GM20431 (cell line): ENCODE measurements around the gene PLPP1.

Experiments
- in situ Hi-C: fragments of 300-500 bp; cut with MseI, MboI; formaldehyde crosslinking; loops from one replicate; pipeline ENCODE4 v1.15.0; 2020; ENCODE audit warnings: low sequenced_read_pairs; ENCODE audit not compliant: unreplicated experiment

PLPP1 gene

DNA sequence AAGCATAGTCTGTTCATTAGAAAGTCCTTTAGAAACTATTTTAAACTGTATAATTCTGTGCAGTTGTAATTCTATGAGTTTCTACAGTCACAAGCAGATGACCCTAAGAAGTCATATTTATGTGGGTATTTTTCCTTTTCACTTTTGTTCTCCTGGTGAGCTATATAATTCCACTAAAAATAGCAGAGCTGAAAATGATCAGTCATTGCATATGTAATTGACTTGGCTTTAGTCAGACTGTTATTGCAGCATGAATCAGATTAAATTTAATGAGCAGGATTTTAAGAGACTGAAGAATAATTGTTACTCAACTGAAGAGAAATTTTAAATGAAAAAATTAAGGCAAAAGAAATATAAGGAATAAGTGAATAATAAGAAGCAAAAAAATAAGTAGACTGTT is 118.5 kb downstream of the PLPP1 start:
- in situ Hi-C loops, result no loop called here

DNA sequence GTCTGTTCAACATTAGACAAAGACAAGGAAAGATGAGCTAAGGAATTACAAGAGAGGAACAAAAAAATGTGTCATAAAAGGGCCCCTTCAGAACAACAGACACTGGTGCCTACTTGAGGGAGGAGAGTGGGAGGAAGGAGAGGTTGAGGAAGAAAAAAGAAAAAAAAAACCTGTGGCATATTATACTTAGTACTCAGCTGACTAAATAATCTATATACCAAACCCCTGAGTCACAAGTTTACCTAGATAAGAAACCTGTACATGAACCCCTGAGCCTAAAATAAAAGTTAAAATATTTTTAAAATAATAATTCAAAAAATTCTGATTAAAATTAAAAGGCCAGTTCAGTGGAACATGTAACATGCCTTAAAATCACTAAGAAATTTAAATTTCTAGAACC is 119.7 kb downstream of the PLPP1 start:
- in situ Hi-C loops, result no loop called here

DNA sequence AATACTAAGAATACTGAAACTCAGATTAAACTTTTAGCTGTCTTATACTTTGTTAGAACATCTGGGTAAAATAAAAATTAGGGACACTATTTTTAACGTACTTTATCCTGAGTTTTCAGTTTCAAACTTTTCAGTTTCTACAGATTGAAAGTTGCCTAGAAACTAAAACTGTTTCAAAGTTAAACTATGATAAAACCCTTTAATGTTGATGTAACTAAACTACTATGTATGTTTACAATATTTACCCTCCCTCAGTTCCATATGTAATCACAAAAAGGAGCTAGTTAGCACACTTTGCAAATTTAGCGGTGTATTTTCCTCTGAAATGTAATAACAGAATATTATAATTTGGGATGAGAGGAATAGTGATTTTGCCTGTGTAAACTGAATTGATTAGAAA is 121.1 kb downstream of the PLPP1 start:
- in situ Hi-C loops, result no loop called here

DNA sequence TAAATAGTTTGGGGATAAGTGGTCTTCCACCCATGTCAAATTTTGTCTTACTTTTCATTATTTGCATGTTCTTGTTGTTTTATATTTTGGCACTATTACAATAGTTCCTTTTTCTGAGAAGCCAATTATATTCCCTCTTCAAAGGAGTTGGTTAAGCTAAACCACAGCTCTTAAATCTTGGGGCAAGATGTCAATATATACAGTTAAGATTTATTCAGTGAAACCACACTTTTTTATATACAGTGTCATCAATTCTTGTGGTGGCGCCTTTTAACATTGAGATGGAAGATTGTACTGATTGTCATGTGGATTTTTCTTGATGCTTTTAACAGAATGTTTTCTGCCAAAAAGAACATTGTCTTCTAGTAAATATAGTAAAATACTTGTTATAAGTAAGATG is 122.9 kb downstream of the PLPP1 start:
- in situ Hi-C loops, result no loop called here

DNA sequence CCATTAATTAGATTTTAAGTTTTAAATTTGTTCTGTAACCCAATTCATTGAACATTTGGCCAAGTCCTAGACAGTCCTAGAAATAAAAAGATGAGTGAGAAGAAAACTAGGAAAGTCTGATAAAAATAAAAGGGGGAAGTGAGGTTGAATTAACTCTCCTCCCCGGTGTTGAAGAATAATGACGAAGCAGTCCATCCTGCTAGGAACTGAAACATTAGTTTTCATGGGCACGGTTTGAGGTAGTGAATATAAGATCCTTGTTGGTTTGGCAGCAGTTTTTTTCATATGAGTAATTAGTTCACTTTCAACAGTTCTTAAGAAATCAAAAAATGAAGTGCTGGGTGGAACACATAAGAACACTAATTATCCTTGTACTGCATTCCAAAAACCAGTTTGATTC is 123.9 kb downstream of the PLPP1 start:
- in situ Hi-C loops, result no loop called here

DNA sequence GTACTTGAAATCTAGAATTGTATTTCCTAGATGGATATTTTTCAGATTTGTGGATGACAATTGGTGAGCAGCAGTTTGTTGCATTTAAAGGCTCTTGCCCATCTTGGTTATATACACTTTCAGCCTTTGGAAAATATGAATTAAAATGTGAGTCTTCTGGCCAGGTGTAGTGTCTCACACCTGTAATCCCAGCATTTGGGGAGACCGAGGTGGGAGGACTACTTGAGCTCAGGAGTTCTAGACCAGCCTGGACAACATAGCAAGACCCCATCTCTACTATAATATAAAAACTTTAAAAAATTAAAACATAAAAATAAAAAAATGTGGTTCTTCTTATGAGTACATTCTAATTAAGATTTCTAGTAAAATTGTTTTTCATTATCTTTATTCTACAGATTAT is 125.0 kb downstream of the PLPP1 start:
- in situ Hi-C loops, result no loop called here

DNA sequence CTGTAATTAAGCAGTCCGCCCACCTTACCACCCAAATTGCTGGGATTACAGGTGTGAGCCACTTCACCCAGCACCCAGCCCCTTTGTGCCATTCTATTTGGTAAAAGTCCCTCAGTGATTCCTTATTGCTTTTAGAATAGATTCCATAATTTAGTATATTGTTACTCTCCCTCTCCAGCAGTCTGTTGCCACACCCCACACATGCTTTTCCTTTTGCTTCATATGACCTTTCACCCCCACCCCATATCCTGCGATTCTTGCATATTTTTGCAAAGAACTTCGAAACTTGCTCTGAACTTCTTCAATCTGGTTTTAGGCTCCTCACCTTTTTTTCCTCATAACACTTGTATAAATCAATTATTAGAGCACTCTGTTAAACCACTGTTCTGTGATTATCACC is 126.8 kb downstream of the PLPP1 start:
- in situ Hi-C loops, result no loop called here

DNA sequence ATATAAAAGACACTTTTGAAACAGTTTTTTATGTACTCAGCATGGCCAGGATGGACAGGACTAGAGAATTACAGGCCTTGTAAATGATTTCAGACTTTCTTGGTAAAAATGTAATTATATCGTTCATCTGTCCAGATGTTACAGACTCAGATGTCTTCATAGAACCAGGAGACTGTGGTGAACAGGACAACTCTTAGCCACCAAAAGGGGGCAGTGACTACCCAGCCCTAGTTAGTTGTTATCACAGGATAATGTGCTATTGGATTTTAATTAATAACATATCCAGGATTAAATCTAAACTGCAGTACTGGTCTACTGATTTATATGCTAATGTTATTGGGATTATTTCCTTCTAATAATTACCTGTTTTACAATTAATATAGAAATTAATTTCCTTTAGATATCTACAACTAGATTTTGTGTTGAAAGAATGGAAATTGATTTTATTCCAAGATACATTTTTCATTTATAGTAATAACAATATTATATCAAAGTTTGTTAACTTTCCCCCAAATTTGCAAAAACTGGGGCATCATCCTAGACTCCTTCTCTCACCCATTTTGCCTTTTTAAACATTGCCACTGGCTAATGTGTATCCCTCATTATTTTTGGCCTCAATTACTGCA is 127.6 kb downstream of the PLPP1 start:
- in situ Hi-C loops, result no loop called here

DNA sequence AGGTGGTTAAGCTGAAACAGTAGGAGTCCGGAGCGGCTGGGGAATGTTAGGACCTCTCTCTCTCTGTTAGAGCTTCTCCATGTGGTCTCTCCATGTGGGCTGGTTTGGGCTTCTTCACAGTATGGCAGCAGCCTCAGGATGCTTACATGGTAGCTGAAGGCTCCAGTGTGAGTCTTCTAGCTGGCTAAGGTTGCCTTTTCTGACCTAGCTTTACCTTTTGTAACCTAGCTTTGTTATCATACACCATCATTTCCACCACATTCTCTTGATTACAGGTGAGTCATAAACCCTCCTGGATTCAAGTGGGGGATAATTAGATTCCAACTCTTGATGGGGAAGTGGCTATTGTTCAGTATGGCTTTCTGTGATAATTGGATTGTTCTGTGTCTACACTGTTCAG is 128.5 kb downstream of the PLPP1 start:
- in situ Hi-C loops, result no loop called here

DNA sequence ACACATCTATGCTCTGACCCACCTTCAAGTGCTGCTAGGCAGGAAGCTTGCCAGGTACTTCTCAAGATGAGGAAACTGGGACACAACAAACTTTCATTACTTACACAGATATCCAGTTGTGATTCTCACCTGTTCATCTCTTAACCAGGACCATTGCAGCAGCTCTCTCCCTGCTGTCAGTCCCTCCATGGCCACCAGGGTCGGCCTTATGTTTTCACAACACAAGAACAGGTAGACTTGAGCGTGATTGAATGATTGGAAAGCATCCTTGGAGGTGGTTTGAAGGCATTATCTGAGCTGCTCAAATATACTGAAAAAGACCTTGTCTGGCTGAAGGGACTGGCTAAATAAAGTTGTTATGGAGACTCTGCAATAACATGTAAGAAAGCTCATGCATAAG is 132.6 kb downstream of the PLPP1 start:
- in situ Hi-C loops, result no loop called here

DNA sequence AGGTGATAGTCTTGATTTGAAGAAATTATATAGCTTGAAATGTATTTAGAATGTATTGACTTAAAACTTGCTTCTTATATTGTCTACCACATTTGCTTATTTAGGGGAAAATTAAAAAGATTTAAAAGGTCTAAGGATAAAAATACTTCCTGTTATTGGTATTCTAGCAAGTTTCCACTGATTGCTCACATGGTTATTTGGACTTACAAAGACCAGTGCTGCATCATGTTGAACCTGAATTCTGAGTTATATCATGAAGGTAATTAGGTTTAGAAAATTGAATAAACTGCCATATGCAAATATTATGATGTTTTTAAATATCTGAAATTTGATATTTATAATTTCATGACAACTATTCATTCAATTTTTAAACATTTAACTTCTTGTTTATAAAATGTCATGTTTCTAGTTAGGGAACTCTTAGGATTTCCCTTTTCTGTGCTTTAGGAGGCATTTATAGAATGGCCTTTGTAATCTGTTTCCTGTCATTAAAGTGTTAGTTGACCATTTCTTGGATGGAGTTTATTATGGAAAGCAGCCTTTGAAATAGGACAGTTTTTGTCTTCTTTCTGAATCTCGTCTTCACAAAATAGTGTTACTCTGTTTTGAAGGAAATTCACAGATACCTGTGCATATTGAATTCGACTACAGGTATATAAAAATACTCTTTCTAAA is 141.1 kb downstream of the PLPP1 start:
- in situ Hi-C loops, result no loop called here

DNA sequence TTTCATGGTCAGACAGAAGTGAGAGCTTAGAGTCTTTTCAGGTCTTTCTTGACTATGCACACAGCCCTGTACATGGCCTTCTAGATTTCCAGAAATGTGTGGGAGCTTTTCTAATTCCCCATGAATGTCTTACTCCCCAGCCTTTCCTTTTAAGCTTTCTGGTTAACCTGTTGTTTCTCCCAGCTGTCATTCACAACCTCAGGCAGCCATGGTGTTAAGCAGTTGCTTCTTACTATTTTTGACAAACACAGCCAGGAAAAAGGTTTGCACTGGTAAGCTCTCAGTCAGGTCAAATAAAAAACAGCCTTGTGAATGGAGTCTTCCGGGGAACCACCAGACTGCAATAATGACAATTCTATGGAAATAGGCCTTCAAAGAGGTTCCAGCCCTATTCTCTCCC is 142.1 kb downstream of the PLPP1 start:
- in situ Hi-C loops, result no loop called here

DNA sequence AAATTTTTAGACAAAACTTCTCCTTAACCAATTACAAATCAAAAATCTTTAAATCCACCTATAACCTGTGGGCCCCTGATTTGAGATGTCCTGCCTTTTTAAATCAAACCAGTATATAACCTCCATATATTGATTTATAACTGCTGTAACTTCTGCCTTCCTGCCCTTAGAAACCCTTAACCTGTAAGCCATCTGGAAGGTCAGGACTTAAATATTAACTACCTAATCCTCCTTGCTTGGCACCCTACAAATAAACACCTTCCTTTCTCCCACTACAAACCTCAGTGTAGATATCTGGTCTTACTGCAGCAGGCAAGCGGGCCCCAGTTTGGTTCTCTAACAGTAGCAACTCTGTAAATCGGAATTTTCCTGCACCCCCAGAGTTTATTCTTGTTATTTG is 143.1 kb downstream of the PLPP1 start:
- in situ Hi-C loops, result no loop called here

DNA sequence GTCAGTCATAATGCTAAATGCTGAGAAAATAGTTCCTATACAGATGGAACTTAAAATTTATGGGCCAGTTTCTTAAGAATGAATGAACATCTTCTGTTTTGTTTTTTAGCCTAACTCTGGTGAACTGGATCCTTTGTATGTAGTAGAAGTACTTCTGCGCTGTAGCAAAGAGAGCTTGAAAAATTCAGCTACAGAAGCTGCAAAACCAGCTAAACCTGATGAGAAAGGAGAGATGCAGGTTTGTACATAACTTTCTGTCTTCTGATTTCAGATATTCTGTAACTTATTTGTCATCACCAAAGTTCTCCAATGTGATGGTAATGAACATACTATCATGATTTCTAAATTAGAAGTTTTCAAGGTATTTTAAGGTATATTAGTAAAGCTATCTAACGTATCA is 146.9 kb downstream of the PLPP1 start:
- in situ Hi-C loops, result no loop called here

DNA sequence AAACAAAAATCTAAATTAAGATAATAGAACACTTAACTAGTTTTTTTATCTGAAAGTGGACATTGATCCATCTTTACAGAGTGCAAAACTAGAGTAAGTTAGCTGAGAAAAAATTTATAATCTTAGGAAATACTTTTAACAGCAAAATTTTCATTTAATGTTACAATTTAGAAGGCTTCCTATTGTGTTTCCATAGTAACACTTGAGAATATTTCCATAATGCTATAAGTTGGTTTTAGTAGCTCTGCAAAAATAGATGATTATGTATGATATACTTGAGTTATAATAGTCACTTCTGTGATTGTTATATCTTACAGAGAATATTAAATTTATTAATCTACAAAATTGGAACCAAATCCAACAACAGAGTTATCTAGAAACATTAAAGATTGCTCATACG is 148.4 kb downstream of the PLPP1 start:
- in situ Hi-C loops, result no loop called here

DNA sequence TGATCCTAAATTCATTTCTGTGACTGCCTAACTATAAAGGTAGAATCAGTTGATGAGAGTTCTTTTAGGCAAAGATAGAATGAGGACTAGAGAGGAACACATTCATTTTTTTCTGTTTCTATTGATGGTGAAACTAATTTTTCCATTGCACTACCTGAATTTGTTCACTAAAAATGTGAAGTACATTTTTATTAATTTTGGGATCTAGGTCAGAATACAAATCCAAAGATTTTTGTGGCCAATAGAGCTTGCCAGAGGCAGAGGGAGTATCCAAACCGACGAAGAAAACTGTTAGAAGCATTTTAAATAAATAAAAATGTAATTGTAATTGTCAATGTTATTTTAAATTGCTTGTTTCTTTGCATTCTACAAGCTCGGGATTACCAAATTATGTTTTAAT is 148.9 kb downstream of the PLPP1 start:
- in situ Hi-C loops, result no loop called here

DNA sequence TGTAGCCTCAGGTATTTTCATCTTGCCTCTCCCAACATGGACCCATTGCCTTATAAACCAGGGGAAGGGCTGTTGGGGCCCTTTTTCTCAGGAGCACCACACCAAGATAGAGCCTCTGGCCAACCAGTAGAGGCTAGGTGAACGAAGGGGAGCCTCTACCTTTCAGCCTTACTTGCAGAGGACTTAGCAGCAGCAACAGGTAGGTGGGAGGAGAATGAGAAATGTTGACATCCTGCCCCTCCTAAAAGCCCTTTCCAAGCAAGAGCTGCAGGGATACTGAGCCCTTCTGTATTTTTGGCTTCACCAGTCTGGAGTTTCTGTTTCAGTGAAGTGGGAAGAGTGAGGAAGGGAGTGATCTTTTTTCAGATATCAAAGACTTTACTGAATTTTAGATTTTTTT is 149.5 kb downstream of the PLPP1 start:
- in situ Hi-C loops, result no loop called here

DNA sequence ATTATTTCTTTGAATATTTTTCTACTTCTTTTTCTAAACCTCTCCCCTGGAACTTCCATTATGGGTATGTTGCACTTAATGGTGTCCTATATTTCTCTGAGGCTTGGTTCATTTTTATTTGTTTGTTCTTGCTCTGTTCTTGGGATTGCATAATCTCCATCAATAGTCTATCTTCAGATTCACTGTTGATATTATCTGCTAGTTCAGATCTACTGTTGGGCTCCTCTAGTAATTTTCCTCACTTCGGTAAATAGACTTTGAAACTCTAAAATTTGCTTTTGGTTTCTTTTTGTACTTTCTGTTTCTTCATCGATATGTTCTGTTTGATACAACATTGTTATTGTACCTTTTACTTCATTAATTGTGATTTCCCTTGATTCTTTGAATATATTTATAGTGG is 150.7 kb downstream of the PLPP1 start:
- in situ Hi-C loops, result no loop called here

DNA sequence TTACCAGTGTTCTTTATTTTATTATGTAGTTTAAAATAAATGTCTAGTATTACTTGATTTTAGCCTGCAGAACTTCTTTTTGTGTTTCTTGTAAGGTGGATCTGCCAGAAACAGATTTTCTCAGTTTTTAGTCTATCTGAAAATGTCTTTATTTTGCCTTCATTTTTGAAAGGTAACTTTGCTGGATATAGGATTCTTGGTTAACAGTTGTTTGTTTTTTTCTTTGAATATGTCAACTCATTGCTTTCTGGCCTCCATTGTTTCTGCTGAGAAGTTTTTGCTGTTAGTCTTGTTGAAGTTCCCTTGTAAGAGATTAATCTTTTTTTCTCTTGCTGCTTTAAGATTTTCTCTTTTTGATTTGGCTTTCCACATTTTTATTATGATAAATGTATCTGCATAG is 151.5 kb downstream of the PLPP1 start:
- in situ Hi-C loops, result no loop called here

DNA sequence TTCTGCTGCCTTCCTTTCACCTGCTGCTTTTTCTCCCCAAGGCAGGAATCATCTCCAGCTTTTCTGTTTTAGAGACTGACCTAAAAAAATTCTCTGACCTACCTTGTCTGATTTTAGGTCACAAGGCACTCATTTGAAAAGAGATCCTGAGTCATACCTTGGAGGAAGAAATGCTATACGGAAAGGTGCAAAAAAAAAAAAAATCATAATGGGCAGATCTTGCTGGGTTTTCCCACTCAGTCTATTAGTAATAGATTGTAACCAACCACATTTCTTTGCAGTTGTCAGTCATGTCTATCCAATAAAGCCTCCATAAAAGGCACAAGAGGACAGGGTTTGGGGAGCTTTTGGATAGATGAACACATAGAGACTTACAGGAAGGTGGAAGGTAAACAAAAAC is 157.0 kb downstream of the PLPP1 start:
- in situ Hi-C loops, result no loop called here
